Measurements from ENCODE around the gene SCMH1. TPM values are rescaled to one million over a fixed set of nuclear protein-coding genes. Genes with fewer than 3 reads are reported as not detected.

Gene SCMH1
- total and polyA plus RNA-seq, 3 experiments from 2014 or later, result 8.4 to 23.7 (median 23.3) TPM

- H3K4me1 Mint-ChIP-seq, result peaks cover 0 to 1% (median 0%) of the 10 kb centered on the region in 3 donors
- ChIA-PET POLR2A (no interaction called here), CTCF (no interaction called here)
- Histone ChIP-seq H3K9me3 (ENCODE audit: low read length) (no peaks in the 10 kb centered on the region), H3K27ac (ENCODE audit: low read depth, low read length) (no peak overlapping the region), H3K27me3 (ENCODE audit: insufficient read depth, low read length, poor library complexity, severe bottlenecking) (no peaks in the 10 kb centered on the region), H3K4me3 (ENCODE audit: low read length) (no peak overlapping the region), H3K4me1 (ENCODE audit: insufficient read depth, low read length) (no peaks in the 10 kb centered on the region), H3K36me3 (ENCODE audit: insufficient read depth, low read length) (no peaks in the 10 kb centered on the region)
- no peak for DNase-seq
- H3K9me3 Mint-ChIP-seq, result peaks cover 0 to 2% (median 0%) of the 10 kb centered on the region in 5 donors
- H3K4me3 Mint-ChIP-seq, result no peak overlapping the region
- no peak overlapping the region for H3K27ac Mint-ChIP-seq
- H3K36me3 Mint-ChIP-seq, result peaks cover 14 to 62% (median 32%) of the 10 kb centered on the region in 3 donors
- H3K27me3 Mint-ChIP-seq, result no peaks in the 10 kb centered on the region
These were observed 185.2 kb downstream of the SCMH1 start for GRCh38 chr1:41056907-41057306.

GRCh38 chr1:41053316-41053715 is 188.8 kb downstream of the SCMH1 start:
- CTCF ChIA-PET, result no interaction called here
- Mint-ChIP-seq H3K4me1 (no peaks in the 10 kb centered on the region), H3K36me3 (peaks cover 5 to 60% (median 23%) of the 10 kb centered on the region in 3 donors), H3K9me3 (no peaks in the 10 kb centered on the region), H3K27me3 (no peaks in the 10 kb centered on the region), H3K4me3 (no peak overlapping the region), H3K27ac (peak overlapping the region in 1 of 8 donors; percentile 71)
- Histone ChIP-seq H3K27me3 (ENCODE audit: insufficient read depth, low read length, poor library complexity, severe bottlenecking) (no peaks in the 10 kb centered on the region), H3K27ac (ENCODE audit: low read depth, low read length) (no peak overlapping the region), H3K4me1 (ENCODE audit: insufficient read depth, low read length) (no peaks in the 10 kb centered on the region), H3K36me3 (ENCODE audit: insufficient read depth, low read length) (peaks cover 9% of the 10 kb centered on the region), H3K9me3 (ENCODE audit: low read length) (no peaks in the 10 kb centered on the region), H3K4me3 (ENCODE audit: low read length) (no peak overlapping the region)
- no peak for DNase-seq
- POLR2A ChIA-PET, result no interaction called here

DNA sequence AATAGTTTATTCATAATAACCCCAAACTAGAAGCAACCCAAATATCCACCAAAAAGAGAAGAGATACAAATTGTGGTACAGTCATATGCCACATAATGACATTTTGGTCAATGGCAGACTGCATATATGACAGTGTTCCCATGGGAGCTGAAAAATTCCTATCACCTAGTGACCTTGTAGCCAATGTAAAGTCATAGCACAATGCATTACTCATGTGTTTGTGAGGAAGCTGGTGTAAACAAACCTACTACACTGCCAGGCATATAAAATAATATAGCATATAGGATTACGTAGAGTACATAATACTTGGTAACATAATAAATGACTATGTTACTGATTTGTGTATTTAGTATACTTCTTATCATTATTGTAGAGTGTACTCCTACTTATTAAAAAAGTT is 191.1 kb downstream of the SCMH1 start:
- DNase-seq, result no peak
- H3K9me3 Mint-ChIP-seq, result no peaks in the 10 kb centered on the region
- no peaks in the 10 kb centered on the region for H3K4me1 ChIP-seq (ENCODE audit: insufficient read depth, low read length)
- peaks cover 0 to under 1% of the 10 kb centered on the region in 2 donors for H3K27me3 Mint-ChIP-seq
- peaks cover 9% of the 10 kb centered on the region for H3K36me3 ChIP-seq (ENCODE audit: insufficient read depth, low read length)
- ChIA-PET POLR2A (no interaction called here), CTCF (no interaction called here)
- H3K4me1 Mint-ChIP-seq, result no peaks in the 10 kb centered on the region
- H3K27ac ChIP-seq (ENCODE audit: low read depth, low read length), result no peak overlapping the region
- H3K36me3 Mint-ChIP-seq, result peaks cover 13 to 69% (median 25%) of the 10 kb centered on the region in 3 donors
- no peaks in the 10 kb centered on the region for H3K9me3 ChIP-seq (ENCODE audit: low read length)
- H3K4me3 Mint-ChIP-seq, result no peak overlapping the region
- H3K27me3 ChIP-seq (ENCODE audit: insufficient read depth, low read length, poor library complexity, severe bottlenecking), result no peaks in the 10 kb centered on the region
- H3K4me3 ChIP-seq (ENCODE audit: low read length), result no peak overlapping the region
- H3K27ac Mint-ChIP-seq, result peak overlapping the region in 1 of 8 donors; percentile 14

- Histone ChIP-seq H3K27me3 (ENCODE audit: insufficient read depth, low read length, poor library complexity, severe bottlenecking) (no peaks in the 10 kb centered on the region), H3K27ac (ENCODE audit: low read depth, low read length) (no peak overlapping the region), H3K9me3 (ENCODE audit: low read length) (no peaks in the 10 kb centered on the region), H3K4me3 (ENCODE audit: low read length) (no peak overlapping the region), H3K36me3 (ENCODE audit: insufficient read depth, low read length) (peaks cover 9% of the 10 kb centered on the region), H3K4me1 (ENCODE audit: insufficient read depth, low read length) (no peaks in the 10 kb centered on the region)
- ChIA-PET CTCF (no interaction called here), POLR2A (no interaction called here)
- Mint-ChIP-seq H3K9me3 (no peaks in the 10 kb centered on the region), H3K36me3 (peaks cover 13 to 75% (median 33%) of the 10 kb centered on the region in 3 donors), H3K27me3 (peaks cover 0 to 2% of the 10 kb centered on the region in 2 donors), H3K4me1 (peaks cover 6 to 9% (median 7%) of the 10 kb centered on the region in 3 donors), H3K27ac (no peak overlapping the region), H3K4me3 (no peak overlapping the region)
- no peak for DNase-seq
These were observed 193.6 kb downstream of the SCMH1 start for GRCh38 chr1:41048540-41048939.

DNA sequence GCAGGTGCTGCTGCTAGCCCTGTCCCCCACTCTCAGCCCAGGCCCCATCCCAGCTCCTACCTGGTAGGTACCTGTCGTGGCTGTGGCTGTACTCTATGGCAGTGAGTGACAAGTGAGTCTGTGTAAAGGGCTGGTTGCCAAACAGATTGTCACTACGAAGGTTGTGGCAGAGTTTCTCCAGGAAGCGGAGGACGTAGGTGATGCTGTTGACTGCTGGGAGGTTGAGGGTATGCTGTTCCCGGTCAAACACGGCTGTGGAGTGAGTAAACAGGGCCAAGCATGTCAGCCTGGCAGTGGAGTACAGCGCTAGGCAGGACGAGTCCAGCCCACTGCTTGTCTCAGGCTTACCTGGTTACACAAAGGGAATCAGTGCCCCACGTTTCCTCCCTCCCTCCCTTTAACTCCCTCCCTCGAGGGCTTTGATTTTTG is 195.7 kb downstream of the SCMH1 start:
- POLR2A ChIA-PET, result no interaction called here
- H3K36me3 Mint-ChIP-seq, result peaks cover 16 to 72% (median 32%) of the 10 kb centered on the region in 3 donors
- H3K9me3 ChIP-seq (ENCODE audit: low read length), result no peaks in the 10 kb centered on the region
- no peak overlapping the region for H3K4me3 ChIP-seq (ENCODE audit: low read length)
- H3K9me3 Mint-ChIP-seq, result no peaks in the 10 kb centered on the region
- H3K4me1 ChIP-seq (ENCODE audit: insufficient read depth, low read length), result no peaks in the 10 kb centered on the region
- no peaks in the 10 kb centered on the region for H3K27me3 ChIP-seq (ENCODE audit: insufficient read depth, low read length, poor library complexity, severe bottlenecking)
- CTCF ChIA-PET, result no interaction called here
- no peak overlapping the region for H3K27ac ChIP-seq (ENCODE audit: low read depth, low read length)
- H3K27me3 Mint-ChIP-seq, result peaks cover 0 to 2% of the 10 kb centered on the region in 2 donors
- H3K4me1 Mint-ChIP-seq, result peaks cover 6 to 9% (median 7%) of the 10 kb centered on the region in 3 donors
- no peak overlapping the region for H3K4me3 Mint-ChIP-seq
- no peak overlapping the region for H3K27ac Mint-ChIP-seq
- DNase-seq, result no peak
- peaks cover 9% of the 10 kb centered on the region for H3K36me3 ChIP-seq (ENCODE audit: insufficient read depth, low read length)

DNA sequence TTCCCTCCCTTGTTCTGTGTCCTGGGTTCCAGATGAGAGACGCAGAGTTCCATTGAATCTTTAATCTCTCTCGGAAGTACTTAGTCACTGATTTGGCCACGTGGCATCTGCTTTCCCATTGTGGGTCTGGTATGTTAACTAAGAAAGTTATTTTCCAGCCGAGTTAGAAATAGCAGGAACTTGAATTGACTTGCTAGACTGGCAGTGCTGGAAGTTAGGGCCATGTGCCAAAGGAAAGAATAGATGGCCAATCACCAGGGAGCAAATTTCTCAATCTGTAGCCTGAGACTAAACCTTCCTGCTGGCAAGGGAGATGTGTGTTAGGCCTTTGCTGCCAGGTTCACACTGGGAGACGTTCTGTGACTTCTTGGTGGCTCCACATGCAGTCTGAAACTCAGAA is 196.4 kb downstream of the SCMH1 start:
- no peak for DNase-seq
- Mint-ChIP-seq H3K36me3 (peaks cover 16 to 75% (median 30%) of the 10 kb centered on the region in 3 donors), H3K4me1 (peaks cover 6 to 9% (median 7%) of the 10 kb centered on the region in 3 donors), H3K27ac (peak overlapping the region in 2 of 8 donors; percentile 19 to 80), H3K27me3 (peaks cover 0 to 2% of the 10 kb centered on the region in 2 donors), H3K4me3 (peak overlapping the region in 1 of 7 donors; percentile 45), H3K9me3 (no peaks in the 10 kb centered on the region)
- Histone ChIP-seq H3K27ac (ENCODE audit: low read depth, low read length) (no peak overlapping the region), H3K36me3 (ENCODE audit: insufficient read depth, low read length) (peaks cover 9% of the 10 kb centered on the region), H3K4me1 (ENCODE audit: insufficient read depth, low read length) (no peaks in the 10 kb centered on the region), H3K9me3 (ENCODE audit: low read length) (no peaks in the 10 kb centered on the region), H3K27me3 (ENCODE audit: insufficient read depth, low read length, poor library complexity, severe bottlenecking) (no peaks in the 10 kb centered on the region), H3K4me3 (ENCODE audit: low read length) (no peak overlapping the region)
- CTCF ChIA-PET, result no interaction called here
- POLR2A ChIA-PET, result no interaction called here

DNA sequence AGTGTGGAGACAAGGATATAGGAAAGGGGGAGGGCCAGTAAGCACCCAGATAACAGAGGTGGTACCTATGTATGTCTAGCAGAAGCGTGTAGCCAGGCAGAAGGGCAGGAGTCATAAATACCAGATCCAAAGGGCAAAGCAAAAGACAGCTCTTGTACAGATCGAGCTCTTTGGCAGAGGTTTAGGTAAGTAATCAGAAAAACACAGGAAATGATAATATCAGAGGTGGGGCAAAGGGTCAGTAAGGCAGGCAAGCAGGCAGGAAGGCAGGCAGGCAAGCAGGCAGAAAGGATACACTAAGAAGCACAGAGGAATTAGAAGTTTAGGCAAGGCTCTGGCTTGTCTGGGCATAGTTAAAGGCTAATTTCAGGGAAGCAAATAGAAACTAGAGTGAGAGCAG is 197.9 kb downstream of the SCMH1 start:
- H3K27me3 Mint-ChIP-seq, result peaks cover 0 to 2% of the 10 kb centered on the region in 2 donors
- H3K36me3 Mint-ChIP-seq, result peaks cover 16 to 71% (median 28%) of the 10 kb centered on the region in 3 donors
- Histone ChIP-seq H3K27ac (ENCODE audit: low read depth, low read length) (no peak overlapping the region), H3K4me1 (ENCODE audit: insufficient read depth, low read length) (no peaks in the 10 kb centered on the region), H3K9me3 (ENCODE audit: low read length) (no peaks in the 10 kb centered on the region), H3K27me3 (ENCODE audit: insufficient read depth, low read length, poor library complexity, severe bottlenecking) (no peaks in the 10 kb centered on the region), H3K4me3 (ENCODE audit: low read length) (no peak overlapping the region), H3K36me3 (ENCODE audit: insufficient read depth, low read length) (peaks cover 4% of the 10 kb centered on the region)
- POLR2A ChIA-PET, result no interaction called here
- CTCF ChIA-PET, result no interaction called here
- no peaks in the 10 kb centered on the region for H3K9me3 Mint-ChIP-seq
- peaks cover 6 to 9% (median 7%) of the 10 kb centered on the region in 3 donors for H3K4me1 Mint-ChIP-seq
- DNase-seq, result no peak
- no peak overlapping the region for H3K4me3 Mint-ChIP-seq
- H3K27ac Mint-ChIP-seq, result peak overlapping the region in 6 of 8 donors; percentile 36 to 87 (median 55)

- no peaks in the 10 kb centered on the region for H3K27me3 ChIP-seq (ENCODE audit: insufficient read depth, low read length, poor library complexity, severe bottlenecking)
- Mint-ChIP-seq H3K4me1 (peaks cover 6 to 9% (median 7%) of the 10 kb centered on the region in 3 donors), H3K27ac (peak overlapping the region in 2 of 8 donors; percentile 4 to 27), H3K4me3 (no peak overlapping the region), H3K9me3 (no peaks in the 10 kb centered on the region), H3K27me3 (peaks cover 0 to 2% of the 10 kb centered on the region in 2 donors), H3K36me3 (peaks cover 4 to 61% (median 21%) of the 10 kb centered on the region in 3 donors)
- ChIA-PET CTCF (no interaction called here), POLR2A (no interaction called here)
- H3K4me1 ChIP-seq (ENCODE audit: insufficient read depth, low read length), result no peaks in the 10 kb centered on the region
- DNase-seq, result no peak
- no peaks in the 10 kb centered on the region for H3K36me3 ChIP-seq (ENCODE audit: insufficient read depth, low read length)
- no peaks in the 10 kb centered on the region for H3K9me3 ChIP-seq (ENCODE audit: low read length)
- no peak overlapping the region for H3K27ac ChIP-seq (ENCODE audit: low read depth, low read length)
- H3K4me3 ChIP-seq (ENCODE audit: low read length), result no peak overlapping the region
These were observed 200.4 kb downstream of the SCMH1 start for GRCh38 chr1:41041614-41042270.
